Kidney (tissue), 14 donors: ENCODE data around the gene TCEAL3. TPM values are rescaled to one million over a fixed set of nuclear protein-coding genes. Genes with fewer than 3 reads are reported as not detected.

ENCODE experiments used
- DNase-seq, 5 donors: peaks; one replicate each; pipeline ENCODE4 v3.0.0-alpha.2; 2013 to 2020
- FAIRE-seq: peaks from 2 replicates; lab custom pipeline; 2012; peaks lifted over from hg19 to GRCh38; lab: Jason Lieb, UNC
- H3K27ac ChIP-seq, 2 donors: one replicate each; pipeline ENCODE4 v1.7.0; 2013; ENCODE audit warnings: low read depth in 2 of 2, low read length in 2 of 2, inconsistent platforms in 1 of 2
- H3K27me3 ChIP-seq: one replicate; pipeline ENCODE4 v1.7.1; 2013; ENCODE audit warnings: low read length, inconsistent platforms; ENCODE audit not compliant: control insufficient read depth, insufficient read depth
- H3K36me3 ChIP-seq, 3 donors: one replicate each; pipeline versions ENCODE4 v1.7.0 to v1.7.1; 2013; ENCODE audit warnings: low read length in 3 of 3, control low read depth in 1 of 3, inconsistent platforms in 1 of 3; ENCODE audit not compliant: insufficient read depth in 3 of 3, control insufficient read depth in 2 of 3
- H3K4me1 ChIP-seq, 3 donors: one replicate each; pipeline versions ENCODE4 v1.7.0 to v1.7.1; 2013; ENCODE audit warnings: low read length in 3 of 3, inconsistent platforms in 1 of 3, low read depth in 1 of 3; ENCODE audit not compliant: control insufficient read depth in 2 of 3, insufficient read depth in 2 of 3
- H3K4me3 ChIP-seq, 3 donors: one replicate each; pipeline versions ENCODE4 v1.7.0 to v1.8.1; 2013; ENCODE audit warnings: low read length in 3 of 3, control low read depth in 1 of 3, inconsistent platforms in 1 of 3
- H3K9ac ChIP-seq, 3 donors: one replicate each; pipeline versions ENCODE4 v1.7.0 to v1.7.1; 2013; ENCODE audit warnings: low read length in 3 of 3, control low read depth in 1 of 3, inconsistent platforms in 1 of 3
- H3K9me3 ChIP-seq, 3 donors: one replicate each; pipeline versions ENCODE4 v1.7.0 to v1.7.1; 2013; ENCODE audit warnings: low read length in 3 of 3, control low read depth in 1 of 3, inconsistent platforms in 1 of 3; ENCODE audit not compliant: control insufficient read depth in 2 of 3, insufficient read depth in 1 of 3
- intact Hi-C: fragments of 100-400 bp; cut with DNase I; formaldehyde crosslinking; loops from one replicate; pipeline ENCODE4 v1.11.1; 2022
- polyA plus RNA-seq: library from polyadenylated mRNA; stranded (reverse); fragments of 350-450 nt; fragmentation: Illumina TruSeq; extraction: RNeasy Lipid Tissue Mini Kit (QIAGEN cat#74804); gene quantifications from one replicate; pipeline ENCODE4 v1.2.3, GENCODE V29; 2014; ENCODE audit warnings: low read depth, low replicate concordance; ENCODE audit not compliant: insufficient read depth
- total RNA-seq: library from RNA; stranded (reverse); fragmentation: NEBNext Ultra II Directional; extraction: Animal tissue kit (Norgen Biotek cat#: 25700); gene quantifications from one replicate; pipeline ENCODE4 v1.2.1, GENCODE V29; 2021
- TF ChIP-seq, protein P1 (sequence below): IDR thresholded peaks from 3 replicates; pipeline ENCODE4 v1.5.1; 2012; ENCODE audit warnings: mild to moderate bottlenecking, moderate library complexity, borderline replicate concordance; ENCODE audit not compliant: insufficient read depth; ENCODE audit errors: extremely low read depth
- donor health status: control.
- donor health status: control.
- donor health status: control.
- donor health status: control.
- donor health status: control.
- donor health status: DM: yes; HTN: yes; CAD: no.
- donor health status: Normal renal cell carcinoma (clear cell type).

TCEAL3 gene
- total and polyA plus RNA-seq, 2 donors from 2014 or later: 34.2 to 70.1 TPM

DNA sequence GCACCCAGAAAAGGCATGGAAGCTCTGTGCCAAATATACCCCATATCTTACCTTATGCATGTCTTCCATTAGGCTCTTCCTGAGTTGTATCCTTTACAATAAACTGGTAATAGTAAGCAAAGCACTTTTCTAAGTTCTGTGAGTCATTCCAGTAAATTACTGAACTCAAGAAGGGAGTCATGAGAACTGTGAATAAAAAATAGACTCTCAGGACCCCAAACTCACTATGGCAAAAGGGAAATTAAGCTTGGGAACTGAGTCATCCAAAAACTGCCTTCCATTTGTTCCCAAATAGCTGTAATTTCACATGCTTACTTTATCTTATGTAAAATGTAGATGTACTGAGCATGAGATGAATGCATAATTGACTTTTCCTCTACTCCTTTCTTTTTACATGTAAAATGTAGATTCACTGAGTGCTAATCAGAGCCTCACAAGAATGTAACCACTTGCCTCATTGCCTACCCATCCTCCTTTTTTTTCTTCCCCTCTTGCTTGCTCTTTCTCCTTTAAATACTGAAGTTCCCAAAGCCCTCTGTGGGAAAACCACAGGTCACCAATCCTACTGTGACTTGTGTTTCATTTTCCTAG is 8.1 kb downstream of the TCEAL3 start:
- TF ChIP-seq, protein P1, sequence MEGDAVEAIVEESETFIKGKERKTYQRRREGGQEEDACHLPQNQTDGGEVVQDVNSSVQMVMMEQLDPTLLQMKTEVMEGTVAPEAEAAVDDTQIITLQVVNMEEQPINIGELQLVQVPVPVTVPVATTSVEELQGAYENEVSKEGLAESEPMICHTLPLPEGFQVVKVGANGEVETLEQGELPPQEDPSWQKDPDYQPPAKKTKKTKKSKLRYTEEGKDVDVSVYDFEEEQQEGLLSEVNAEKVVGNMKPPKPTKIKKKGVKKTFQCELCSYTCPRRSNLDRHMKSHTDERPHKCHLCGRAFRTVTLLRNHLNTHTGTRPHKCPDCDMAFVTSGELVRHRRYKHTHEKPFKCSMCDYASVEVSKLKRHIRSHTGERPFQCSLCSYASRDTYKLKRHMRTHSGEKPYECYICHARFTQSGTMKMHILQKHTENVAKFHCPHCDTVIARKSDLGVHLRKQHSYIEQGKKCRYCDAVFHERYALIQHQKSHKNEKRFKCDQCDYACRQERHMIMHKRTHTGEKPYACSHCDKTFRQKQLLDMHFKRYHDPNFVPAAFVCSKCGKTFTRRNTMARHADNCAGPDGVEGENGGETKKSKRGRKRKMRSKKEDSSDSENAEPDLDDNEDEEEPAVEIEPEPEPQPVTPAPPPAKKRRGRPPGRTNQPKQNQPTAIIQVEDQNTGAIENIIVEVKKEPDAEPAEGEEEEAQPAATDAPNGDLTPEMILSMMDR: no peak
- no peaks in the 10 kb centered on the region for H3K9me3 ChIP-seq
- H3K4me1 ChIP-seq: no peaks in the 10 kb centered on the region
- H3K4me3 ChIP-seq: no peak overlapping the region
- H3K36me3 ChIP-seq: peaks cover 0 to 4% (median 0%) of the 10 kb centered on the region in 3 donors
- no peaks in the 10 kb centered on the region for H3K27me3 ChIP-seq
- FAIRE-seq (no peak), DNase-seq (no peak)
- H3K9ac ChIP-seq: no peak overlapping the region
- no peak overlapping the region for H3K27ac ChIP-seq
- intact Hi-C loops: no loop called here

DNA sequence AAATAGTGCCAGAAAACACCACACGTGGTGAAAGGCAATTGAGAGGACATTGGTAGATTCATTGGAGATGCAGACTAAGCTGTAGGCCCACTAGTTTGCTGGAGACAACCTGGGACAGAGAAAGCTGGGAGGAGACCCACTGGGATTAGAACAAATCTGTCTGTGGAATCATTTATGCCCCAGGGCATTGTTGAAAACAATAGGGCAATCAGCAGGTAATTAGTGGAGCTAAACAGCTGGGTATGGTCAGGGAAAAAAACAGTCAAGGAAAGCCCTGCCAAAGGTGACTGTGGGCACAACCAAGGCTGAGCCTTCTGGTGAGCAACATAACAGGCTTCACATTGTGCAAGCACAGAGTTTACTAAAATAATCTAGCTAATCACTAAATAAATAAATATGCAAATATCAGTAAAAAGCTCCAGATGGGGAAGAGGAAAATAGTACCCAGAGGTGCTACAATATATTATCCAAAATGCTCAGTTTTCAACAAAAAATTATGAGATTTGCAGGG is 9.0 kb downstream of the TCEAL3 start:
- FAIRE-seq (no peak), DNase-seq (no peak)
- H3K27me3 ChIP-seq: no peaks in the 10 kb centered on the region
- no peak overlapping the region for H3K27ac ChIP-seq
- peaks cover 0 to 4% (median 0%) of the 10 kb centered on the region in 3 donors for H3K36me3 ChIP-seq
- intact Hi-C loops: no loop called here
- no peaks in the 10 kb centered on the region for H3K9me3 ChIP-seq
- H3K4me3 ChIP-seq: no peak overlapping the region
- no peaks in the 10 kb centered on the region for H3K4me1 ChIP-seq
- H3K9ac ChIP-seq: no peak overlapping the region
- TF ChIP-seq, protein P1: no peak

DNA sequence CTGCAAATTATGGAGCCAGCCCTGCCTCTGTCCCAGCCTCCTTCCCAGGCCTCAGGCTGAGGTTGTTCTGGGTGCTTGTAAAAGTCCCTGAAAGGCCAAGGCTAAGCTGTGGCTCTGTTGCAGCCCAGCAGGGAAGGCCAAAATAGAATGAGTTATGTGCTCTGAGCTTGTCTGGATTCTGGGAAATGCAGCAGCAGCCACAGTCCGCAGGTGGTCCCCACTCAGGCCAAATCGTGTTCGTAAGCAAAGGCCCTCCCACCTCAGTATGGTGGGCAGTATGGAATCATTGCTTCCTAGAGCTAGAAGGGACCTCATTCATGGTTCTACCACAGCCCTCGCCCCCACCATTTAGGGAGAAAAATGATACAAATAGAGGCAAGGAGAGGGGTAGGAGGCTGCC is 16.3 kb downstream of the TCEAL3 start:
- no peak for FAIRE-seq
- H3K27ac ChIP-seq: peak overlapping the region in 1 of 2 donors; percentile 32
- TF ChIP-seq, protein P1: no peak

More for the DNA sequence above, 16.3 kb downstream of the TCEAL3 start:
- Histone ChIP-seq H3K4me3 (no peak overlapping the region), H3K36me3 (peaks cover 0 to 4% (median 0%) of the 10 kb centered on the region in 3 donors), H3K27me3 (no peaks in the 10 kb centered on the region), H3K9ac (no peak overlapping the region), H3K4me1 (peaks cover 0 to 4% (median 0%) of the 10 kb centered on the region in 3 donors), H3K9me3 (no peaks in the 10 kb centered on the region)
- DNase-seq: peak in 1 of 5 donors; percentile 2
- intact Hi-C loops: no loop called here
